Hepatocyte (in vitro differentiated cells): ENCODE data around the gene AQP1. TPM values are rescaled to one million over a fixed set of nuclear protein-coding genes. Genes with fewer than 3 reads are reported as not detected.

ENCODE experiments used
- DNase-seq: peaks from one replicate; pipeline ENCODE4 v3.0.0-alpha.2; 2016; ENCODE audit warnings: low spot score
- H2AFZ ChIP-seq: fragments of 200-600 bp; sonication (generic); 2 replicates; pipeline ENCODE4 v1.6.0; 2016; ENCODE audit warnings: antibody characterized with exemption, mild to moderate bottlenecking
- H3K27ac ChIP-seq: fragments of 200-600 bp; sonication (generic); 2 replicates; pipeline ENCODE4 v1.5.1; 2016; ENCODE audit warnings: mild to moderate bottlenecking
- H3K27me3 ChIP-seq: fragments of 200-600 bp; sonication (generic); 2 replicates; pipeline ENCODE4 v1.6.1; 2016
- H3K36me3 ChIP-seq: fragments of 200-600 bp; sonication (generic); replicated peaks from 2 replicates; pipeline ENCODE4 v1.5.1; 2016; ENCODE audit warnings: low read depth; ENCODE audit not compliant: insufficient read depth
- H3K4me1 ChIP-seq: fragments of 200-600 bp; sonication (generic); 2 replicates; pipeline ENCODE4 v1.5.1; 2016; ENCODE audit warnings: mild to moderate bottlenecking, moderate library complexity; ENCODE audit not compliant: insufficient read depth
- H3K4me2 ChIP-seq: fragments of 200-600 bp; sonication (generic); 2 replicates; pipeline ENCODE4 v1.6.0; 2016
- H3K4me3 ChIP-seq: fragments of 200-600 bp; sonication (generic); 2 replicates; pipeline ENCODE4 v1.5.1; 2016; ENCODE audit warnings: mild to moderate bottlenecking
- H3K79me2 ChIP-seq: fragments of 200-600 bp; sonication (generic); 2 replicates; pipeline ENCODE4 v1.6.0; 2017; ENCODE audit warnings: mild to moderate bottlenecking
- H3K9me2 ChIP-seq: fragments of 200-600 bp; sonication (generic); replicated peaks from 2 replicates; pipeline ENCODE4 v1.6.0; 2017; ENCODE audit warnings: mild to moderate bottlenecking; ENCODE audit not compliant: insufficient read depth
- H3K9me3 ChIP-seq: fragments of 200-600 bp; sonication (generic); 2 replicates; pipeline ENCODE4 v1.5.1; 2016; ENCODE audit warnings: low read depth, mild to moderate bottlenecking
- H4K20me1 ChIP-seq: fragments of 200-600 bp; sonication (generic); 2 replicates; pipeline ENCODE4 v1.6.0; 2016; ENCODE audit warnings: mild to moderate bottlenecking; ENCODE audit not compliant: insufficient read depth, poor library complexity, severe bottlenecking
- EZH2 ChIP-seq: fragments of 200-600 bp; sonication (generic); IDR thresholded peaks from 2 replicates; pipeline ENCODE4 v1.6.1; 2016; ENCODE audit warnings: antibody characterized with exemption, mild to moderate bottlenecking, borderline replicate concordance
- EZH2phosphoT487 ChIP-seq: fragments of 200-600 bp; sonication (generic); IDR thresholded peaks from one replicate; pipeline ENCODE4 v1.6.1; 2018; ENCODE audit warnings: antibody characterized with exemption, mild to moderate bottlenecking, low read depth, moderate library complexity; ENCODE audit not compliant: unreplicated experiment, severe bottlenecking
- WGBS: methylation state at CpG from one replicate; pipeline ENCODE4 v1.1.6; 2016; ENCODE audit warnings: low lambda C conversion rate; ENCODE audit errors: missing lambda C conversion rate; 5-methylcytosine and 5-hydroxymethylcytosine counted together
- polyA plus RNA-seq: library from polyadenylated mRNA; unstranded; fragments of >200 nt; fragmentation: Nextera tagmentation; extraction: Ambion mirVana; gene quantifications from 2 replicates; pipeline ENCODE4 v1.2.1, GENCODE V29; 2016
- total RNA-seq: library from RNA; depleted of rRNA; stranded (reverse); fragments of >200 nt; gene quantifications from 2 replicates; pipeline ENCODE4 v1.2.3, GENCODE V29; 2014
- TF ChIP-seq, protein P1 (sequence below): fragments of 200-600 bp; sonication (generic); IDR thresholded peaks from 2 replicates; pipeline ENCODE4 v1.5.1; 2016; ENCODE audit warnings: antibody characterized with exemption, mild to moderate bottlenecking; ENCODE audit not compliant: poor library complexity

The AQP1 gene
- total and polyA plus RNA-seq, 2 experiments from 2014 or later = 124 to 183 TPM

DNA sequence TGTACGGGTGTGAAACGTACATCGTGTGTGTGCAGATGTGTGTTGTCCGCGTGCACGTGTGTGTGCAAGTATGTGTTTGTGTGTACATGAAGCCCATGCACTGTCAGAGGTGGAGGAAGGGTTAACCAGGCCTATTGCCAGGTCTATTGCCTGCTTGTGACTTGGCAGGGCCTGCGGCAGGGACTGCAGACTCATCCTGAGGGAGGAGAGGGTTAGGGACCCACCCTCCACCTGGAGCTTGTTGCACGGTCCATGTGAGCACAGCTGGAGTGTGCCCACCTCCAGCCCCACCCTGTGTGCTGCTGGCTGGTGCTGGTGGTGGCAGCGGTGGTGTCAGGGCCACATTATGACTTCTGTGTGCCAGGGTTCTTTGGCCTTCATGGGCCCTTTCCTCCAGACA is 7.1 kb upstream of the AQP1 start:
- Histone ChIP-seq H3K9me2 (no peaks in the 10 kb centered on the region), H3K9me3 (no peaks in the 10 kb centered on the region), H3K4me3 (no peak overlapping the region), H3K79me2 (no peaks in the 10 kb centered on the region), H3K27ac (no peak overlapping the region), H3K36me3 (no peaks in the 10 kb centered on the region), H3K4me2 (no peak overlapping the region), H3K4me1 (peaks cover 10% of the 10 kb centered on the region), H4K20me1 (no peaks in the 10 kb centered on the region), H2AFZ (no peak overlapping the region), H3K27me3 (no peaks in the 10 kb centered on the region)
- TF ChIP-seq, protein P1, sequence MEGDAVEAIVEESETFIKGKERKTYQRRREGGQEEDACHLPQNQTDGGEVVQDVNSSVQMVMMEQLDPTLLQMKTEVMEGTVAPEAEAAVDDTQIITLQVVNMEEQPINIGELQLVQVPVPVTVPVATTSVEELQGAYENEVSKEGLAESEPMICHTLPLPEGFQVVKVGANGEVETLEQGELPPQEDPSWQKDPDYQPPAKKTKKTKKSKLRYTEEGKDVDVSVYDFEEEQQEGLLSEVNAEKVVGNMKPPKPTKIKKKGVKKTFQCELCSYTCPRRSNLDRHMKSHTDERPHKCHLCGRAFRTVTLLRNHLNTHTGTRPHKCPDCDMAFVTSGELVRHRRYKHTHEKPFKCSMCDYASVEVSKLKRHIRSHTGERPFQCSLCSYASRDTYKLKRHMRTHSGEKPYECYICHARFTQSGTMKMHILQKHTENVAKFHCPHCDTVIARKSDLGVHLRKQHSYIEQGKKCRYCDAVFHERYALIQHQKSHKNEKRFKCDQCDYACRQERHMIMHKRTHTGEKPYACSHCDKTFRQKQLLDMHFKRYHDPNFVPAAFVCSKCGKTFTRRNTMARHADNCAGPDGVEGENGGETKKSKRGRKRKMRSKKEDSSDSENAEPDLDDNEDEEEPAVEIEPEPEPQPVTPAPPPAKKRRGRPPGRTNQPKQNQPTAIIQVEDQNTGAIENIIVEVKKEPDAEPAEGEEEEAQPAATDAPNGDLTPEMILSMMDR = no peak
- no peak for TF ChIP-seq EZH2
- no peak for TF ChIP-seq EZH2phosphoT487
- 86% methylated on average over 9 of the region's 9 CpGs for WGBS
- DNase-seq = no peak

DNA sequence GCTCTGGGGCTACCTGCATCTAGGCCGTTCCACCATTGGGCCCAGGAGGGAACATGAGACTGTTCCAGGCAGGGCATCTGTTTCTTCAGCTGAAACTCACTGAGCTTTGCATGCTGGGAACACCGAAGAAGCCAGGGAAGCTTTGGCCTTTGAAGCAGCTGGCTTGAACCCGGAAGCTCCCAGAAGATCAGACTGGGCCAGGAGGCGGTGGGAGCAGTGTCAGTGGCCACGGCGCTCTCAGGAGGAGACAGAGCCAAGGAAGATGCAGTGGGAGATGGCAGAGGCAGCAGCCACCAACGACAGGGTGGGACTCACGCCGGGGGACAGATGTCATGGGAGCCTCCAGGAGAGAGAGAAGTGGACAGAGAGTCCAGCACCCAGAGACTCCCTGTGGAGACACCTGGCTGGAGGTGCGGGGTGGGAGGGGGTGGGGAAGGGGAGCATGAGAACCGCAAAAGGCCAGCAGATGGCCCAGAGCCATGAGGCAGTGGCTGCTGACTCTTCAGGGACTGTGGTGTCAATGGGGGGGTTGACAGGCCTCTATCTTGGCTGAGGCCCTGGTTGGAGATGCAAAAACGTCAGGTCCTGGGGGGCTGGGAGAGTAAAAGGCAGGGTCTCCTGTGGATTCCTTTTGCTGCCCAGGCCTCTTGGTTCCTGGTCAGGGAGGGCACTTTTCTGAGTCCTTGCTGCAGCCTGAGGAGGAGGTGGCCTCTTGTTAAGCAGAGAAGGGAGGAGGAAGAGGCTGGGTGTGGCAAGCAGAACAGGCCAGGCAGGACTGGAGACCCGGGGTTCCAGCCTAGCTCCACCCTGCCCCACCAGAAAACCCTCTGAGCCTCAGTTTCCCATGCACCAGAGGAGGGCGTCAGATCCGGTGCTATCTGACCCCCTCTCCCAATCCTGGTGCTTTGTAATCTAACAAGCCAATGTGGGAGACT is 6.3 kb upstream of the AQP1 start:
- H3K4me3 ChIP-seq = no peak overlapping the region
- no peak overlapping the region for H3K27ac ChIP-seq
- H3K4me2 ChIP-seq = no peak overlapping the region
- H3K9me3 ChIP-seq = no peaks in the 10 kb centered on the region
- H4K20me1 ChIP-seq = no peaks in the 10 kb centered on the region
- H2AFZ ChIP-seq = no peak overlapping the region
- H3K4me1 ChIP-seq = peaks cover 10% of the 10 kb centered on the region
- DNase-seq = no peak
- H3K27me3 ChIP-seq = no peaks in the 10 kb centered on the region
- no peaks in the 10 kb centered on the region for H3K9me2 ChIP-seq
- H3K36me3 ChIP-seq = no peaks in the 10 kb centered on the region
- WGBS = 87% methylated on average over 13 of the region's 15 CpGs
- no peak for TF ChIP-seq EZH2
- TF ChIP-seq, protein P1 = no peak
- no peak for TF ChIP-seq EZH2phosphoT487
- no peaks in the 10 kb centered on the region for H3K79me2 ChIP-seq

DNA sequence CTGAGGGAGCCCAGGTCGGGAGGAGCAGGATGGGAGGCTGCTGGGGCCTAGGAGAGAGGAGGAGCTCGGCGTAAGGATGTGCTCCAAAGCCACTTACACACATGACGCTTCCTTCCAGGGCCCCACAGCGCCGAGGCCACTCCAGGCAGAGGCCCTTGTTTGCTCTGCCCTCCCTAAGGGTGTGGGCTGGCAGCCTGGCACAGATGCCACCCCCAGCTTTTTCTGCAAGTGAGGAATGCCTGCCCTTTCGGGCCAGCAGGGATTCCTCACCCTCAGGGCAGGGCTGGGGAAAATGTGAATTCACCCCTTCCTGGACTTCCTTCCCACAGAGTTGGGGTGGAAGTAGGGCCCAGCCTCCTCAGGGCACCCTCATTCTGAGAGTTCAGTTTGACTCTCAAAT is 5.6 kb upstream of the AQP1 start:
- Histone ChIP-seq H3K4me3 (no peak overlapping the region), H4K20me1 (no peaks in the 10 kb centered on the region), H3K4me1 (peaks cover 10% of the 10 kb centered on the region), H3K9me2 (no peaks in the 10 kb centered on the region), H3K27ac (no peak overlapping the region), H3K27me3 (no peaks in the 10 kb centered on the region), H3K4me2 (no peak overlapping the region), H3K79me2 (no peaks in the 10 kb centered on the region), H3K9me3 (no peaks in the 10 kb centered on the region), H3K36me3 (no peaks in the 10 kb centered on the region), H2AFZ (no peak overlapping the region)
- 84% methylated on average over 7 of the region's 7 CpGs for WGBS
- DNase-seq = no peak
- TF ChIP-seq, protein P1 = no peak
- TF ChIP-seq EZH2 = no peak
- no peak for TF ChIP-seq EZH2phosphoT487
